Transverse colon (tissue), 4 donors: ENCODE measurements around the gene CAPNS2. TPM values are rescaled to one million over a fixed set of nuclear protein-coding genes. Genes with fewer than 3 reads are reported as not detected.

ENCODE experiments used
- DNase-seq: peaks from one replicate; pipeline ENCODE4 v3.0.0-alpha.2; 2019
- H3K27ac ChIP-seq, 4 donors: fragments of 200-600 bp; sonication (generic); 2 replicates each; pipeline ENCODE4 v1.5.1; 2016 to 2018; ENCODE audit warnings: inconsistent platforms in 4 of 4
- H3K27me3 ChIP-seq: fragments of 200-600 bp; sonication (generic); 2 replicates; pipeline ENCODE4 v1.5.1; 2017; ENCODE audit warnings: inconsistent platforms
- H3K36me3 ChIP-seq, 4 donors: fragments of 200-600 bp; sonication (generic); 2 replicates each; pipeline ENCODE4 v1.5.1; 2017 to 2019; ENCODE audit warnings: inconsistent platforms in 4 of 4
- H3K4me1 ChIP-seq, 4 donors: fragments of 200-600 bp; sonication (generic); 2 replicates each; pipeline ENCODE4 v1.5.1; 2017 to 2020; ENCODE audit warnings: inconsistent platforms in 4 of 4
- H3K4me3 ChIP-seq, 4 donors: fragments of 200-600 bp; sonication (generic); 1 replicate in 1 of 4; 2 replicates in 3 of 4; pipeline versions ENCODE4 v1.5.1 to v1.6.1; 2017 to 2019; ENCODE audit warnings: inconsistent platforms in 4 of 4
- H3K9me3 ChIP-seq, 2 donors: fragments of 200-600 bp; sonication (generic); 2 replicates each; pipeline ENCODE4 v1.5.1; 2017 to 2019; ENCODE audit warnings: inconsistent platforms in 2 of 2
- CTCF ChIP-seq, 5 experiments: fragments of 200-600 bp in 3 of 5; fragments of 450-650 bp in 2 of 5; sonication (generic) in 3 of 5; IDR thresholded peaks; 1 replicate in 2 of 5; 2 replicates in 3 of 5; pipeline ENCODE4 v1.5.1; 2016 to 2017; ENCODE audit warnings: antibody characterized with exemption in 5 of 5, inconsistent platforms in 3 of 5, mild to moderate bottlenecking in 2 of 5, moderate library complexity in 1 of 5
- EP300 ChIP-seq: sonication (generic); formaldehyde crosslinking; IDR thresholded peaks from one replicate; pipeline ENCODE4 v1.6.1; 2017; ENCODE audit warnings: antibody characterized with exemption, low read depth
- POLR2A ChIP-seq: fragments of 450-650 bp; IDR thresholded peaks from one replicate; pipeline ENCODE4 v1.6.1; 2016; ENCODE audit warnings: antibody characterized with exemption, mild to moderate bottlenecking, moderate library complexity
- POLR2AphosphoS5 ChIP-seq, 3 donors: sonication (generic); formaldehyde crosslinking; IDR thresholded peaks; one replicate each; pipeline ENCODE4 v1.6.1; 2016; ENCODE audit warnings: antibody characterized with exemption in 3 of 3
- WGBS, 2 donors: methylation state at CpG; one replicate each; pipeline ENCODE4 v1.1.5; 2018; ENCODE audit warnings: low coverage in 1 of 2; 5-methylcytosine and 5-hydroxymethylcytosine counted together
- in situ Hi-C, 4 donors: fragments of 200-750 bp; cut with MboI; loops; one replicate each; pipeline versions ENCODE4 v1.15.0 to v1.15.1; 2017; ENCODE audit warnings: low sequenced_read_pairs in 3 of 4, low pct_ligation_motif_present in 1 of 4, low pct_unique_long_range_greater_than_20kb in 1 of 4
- intact Hi-C: fragments of 100-400 bp; cut with DNase I; formaldehyde crosslinking; loops from one replicate; pipeline ENCODE4 v1.15.1; 2023; ENCODE audit warnings: low total_unique reads
- total RNA-seq, 4 donors: library from RNA; depleted of rRNA; stranded (reverse); fragments of >200 nt; gene quantifications; one replicate each; pipeline ENCODE4 v1.1.0, GENCODE V29; 2016

Gene CAPNS2
- total RNA-seq, 4 donors from 2014 or later: 0.55 to 0.64 TPM; not detected in 2

- no peaks in the 10 kb centered on the region for H3K27me3 ChIP-seq
- intact Hi-C loops: loop anchor here (5.0 kb wide), 2 partner anchors 36 to 76 kb away; partner anchors contain the start of gene LPCAT2
- WGBS, 2 donors: 35% methylated on average over 2 of the region's 2 CpGs
- TF ChIP-seq POLR2AphosphoS5 (IDR thresholded peaks at IDR 0.05) (no peak), CTCF (IDR thresholded peaks at IDR 0.05) (peak; percentile 29 to 43 (median 39))
- no peaks in the 10 kb centered on the region for H3K36me3 ChIP-seq
- no peak overlapping the region for H3K27ac ChIP-seq
- no peaks in the 10 kb centered on the region for H3K9me3 ChIP-seq
- no peak overlapping the region for H3K4me3 ChIP-seq
- no peak for DNase-seq
- no peaks in the 10 kb centered on the region for H3K4me1 ChIP-seq
- in situ Hi-C loops: loop anchor here in 2 of 4 donors (10.0 kb wide), 2 partner anchors 79 to 161 kb away; no protein-coding TSS in a partner anchor
These were observed 23.0 kb upstream of the CAPNS2 start for GRCh38 chr16:55543472-55543871.

GRCh38 chr16:55552621-55553020, 13.9 kb upstream of the CAPNS2 start:
- Histone ChIP-seq H3K36me3 (no peaks in the 10 kb centered on the region), H3K4me1 (peaks cover 0 to 8% (median 0%) of the 10 kb centered on the region in 4 donors), H3K4me3 (no peak overlapping the region), H3K27ac (no peak overlapping the region), H3K9me3 (no peaks in the 10 kb centered on the region), H3K27me3 (peaks cover 3% of the 10 kb centered on the region)
- in situ Hi-C loops (loop anchor here in 1 of 4 donors (10.0 kb wide), 1 partner anchor 152 kb away; no protein-coding TSS in a partner anchor), intact Hi-C loops (no loop called here)
- TF ChIP-seq CTCF (IDR thresholded peaks at IDR 0.05): no peak
- no peak for TF ChIP-seq POLR2A
- no peak for TF ChIP-seq EP300
- no peak for TF ChIP-seq POLR2AphosphoS5 (IDR thresholded peaks at IDR 0.05)
- no peak for DNase-seq

GRCh38 chr16:55555436-55555835, 11.0 kb upstream of the CAPNS2 start:
- H3K4me3 ChIP-seq: no peak overlapping the region
- 55 to 85% methylated on average over 2 of the region's 2 CpGs for whole genome bisulfite sequencing, 2 donors
- H3K27ac ChIP-seq: no peak overlapping the region
- peaks cover 3% of the 10 kb centered on the region for H3K27me3 ChIP-seq
- no peaks in the 10 kb centered on the region for H3K36me3 ChIP-seq
- in situ Hi-C loops: loop anchor here in 1 of 4 donors (10.0 kb wide), 1 partner anchor 149 kb away; no protein-coding TSS in a partner anchor
- DNase-seq: no peak
- intact Hi-C loops: no loop called here
- peaks cover 7 to 33% (median 17%) of the 10 kb centered on the region in 4 donors for H3K4me1 ChIP-seq
- H3K9me3 ChIP-seq: no peaks in the 10 kb centered on the region
- TF ChIP-seq EP300 (no peak), POLR2A (no peak), POLR2AphosphoS5 (IDR thresholded peaks at IDR 0.05) (no peak), CTCF (IDR thresholded peaks at IDR 0.05) (no peak)

- TF ChIP-seq CTCF (IDR thresholded peaks at IDR 0.05) (no peak), EP300 (no peak), POLR2AphosphoS5 (IDR thresholded peaks at IDR 0.05) (no peak), POLR2A (no peak)
- Histone ChIP-seq H3K27ac (no peak overlapping the region), H3K27me3 (no peaks in the 10 kb centered on the region), H3K4me3 (no peak overlapping the region), H3K4me1 (peaks cover 7 to 36% (median 17%) of the 10 kb centered on the region in 4 donors), H3K36me3 (no peaks in the 10 kb centered on the region), H3K9me3 (no peaks in the 10 kb centered on the region)
- intact Hi-C loops: no loop called here
- no peak for DNase-seq
- in situ Hi-C loops: loop anchor here in 1 of 4 donors (10.0 kb wide), 1 partner anchor 148 kb away; no protein-coding TSS in a partner anchor
These were observed 9.3 kb upstream of the CAPNS2 start for GRCh38 chr16:55557186-55557585.
